GM04504 (cell line): ENCODE measurements around the gene TUB.

Experiments used
- DNase-seq: peaks from one replicate; pipeline ENCODE4 v3.0.0-alpha.2; 2012; ENCODE audit warnings: low read depth

The TUB gene

DNA sequence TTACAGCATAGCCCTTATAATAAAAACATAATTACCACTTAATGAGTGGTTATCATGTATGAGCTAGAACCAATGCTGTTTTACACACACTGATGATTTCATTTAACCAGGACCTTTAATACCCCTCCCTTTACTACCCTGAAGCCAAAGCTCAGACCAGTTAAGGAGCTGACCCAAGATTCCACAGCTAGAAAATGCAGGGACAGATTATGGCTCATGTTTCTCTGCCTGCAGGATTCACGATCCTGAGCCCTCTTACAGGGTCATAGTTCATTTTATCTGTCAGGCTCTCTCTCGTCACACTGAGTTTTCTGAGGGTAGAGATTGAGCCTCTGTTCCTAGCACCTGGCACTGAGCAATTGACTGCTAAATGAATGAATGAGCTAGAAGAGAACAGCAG is 27.4 kb downstream of the TUB start:
- DNase-seq: no peak

DNA sequence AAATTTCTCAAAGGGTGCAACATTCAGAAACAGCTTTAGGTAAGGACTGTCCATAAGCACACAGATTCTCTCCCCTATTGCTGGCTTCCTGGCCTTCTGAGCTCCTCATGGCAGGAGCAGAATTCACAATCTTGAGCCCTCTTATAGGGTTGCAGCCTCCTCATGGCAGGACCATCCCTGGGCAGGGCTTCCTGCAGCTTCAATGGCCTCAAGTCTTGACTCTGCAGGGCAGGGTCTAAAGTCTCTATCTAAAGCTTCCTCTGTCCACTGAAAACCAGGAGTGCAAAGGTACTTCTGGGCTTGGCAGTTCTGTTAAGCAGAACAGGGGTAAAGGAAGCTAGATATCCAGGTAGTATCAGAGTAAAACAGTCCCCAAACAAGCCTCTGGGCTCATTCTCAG is 28.7 kb downstream of the TUB start:
- no peak for DNase-seq

DNA sequence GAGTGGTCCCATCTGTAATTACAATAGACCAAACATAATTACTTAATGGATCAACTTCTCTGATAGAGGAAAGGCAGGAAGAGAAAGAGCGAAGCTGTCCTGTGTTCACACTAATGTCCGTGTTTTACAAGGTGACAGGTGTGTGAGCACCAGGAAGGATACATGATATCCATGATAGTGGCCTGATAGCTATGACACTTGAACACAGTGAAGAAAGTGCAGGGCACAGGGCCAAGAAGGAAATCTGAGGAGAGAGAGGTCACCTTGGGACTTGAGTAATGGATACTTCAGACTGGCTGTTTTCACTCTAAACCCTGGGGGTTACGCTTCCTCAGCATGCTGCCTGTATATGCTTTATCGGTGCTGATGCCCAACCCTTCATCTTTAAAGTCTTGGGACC is 29.4 kb downstream of the TUB start:
- DNase-seq: no peak

DNA sequence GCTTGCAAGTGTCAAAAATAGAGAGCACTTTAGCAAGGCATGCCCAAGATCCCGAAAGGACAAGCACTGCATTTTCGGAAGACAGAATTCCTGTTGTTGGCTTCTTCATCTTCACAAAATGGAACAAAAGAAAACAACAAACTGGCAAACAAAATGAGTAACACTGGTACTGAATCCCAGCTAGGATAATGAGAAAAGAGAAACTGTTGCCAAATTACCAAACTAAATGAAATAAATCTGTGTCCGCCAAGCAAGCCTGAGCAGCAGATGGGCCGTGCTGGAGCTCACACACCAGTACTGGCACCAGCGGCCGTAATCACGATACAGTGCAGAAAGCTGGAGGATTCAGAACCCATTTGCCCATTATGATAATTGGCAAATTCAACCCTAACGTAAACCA is 30.6 kb downstream of the TUB start:
- DNase-seq: no peak

DNA sequence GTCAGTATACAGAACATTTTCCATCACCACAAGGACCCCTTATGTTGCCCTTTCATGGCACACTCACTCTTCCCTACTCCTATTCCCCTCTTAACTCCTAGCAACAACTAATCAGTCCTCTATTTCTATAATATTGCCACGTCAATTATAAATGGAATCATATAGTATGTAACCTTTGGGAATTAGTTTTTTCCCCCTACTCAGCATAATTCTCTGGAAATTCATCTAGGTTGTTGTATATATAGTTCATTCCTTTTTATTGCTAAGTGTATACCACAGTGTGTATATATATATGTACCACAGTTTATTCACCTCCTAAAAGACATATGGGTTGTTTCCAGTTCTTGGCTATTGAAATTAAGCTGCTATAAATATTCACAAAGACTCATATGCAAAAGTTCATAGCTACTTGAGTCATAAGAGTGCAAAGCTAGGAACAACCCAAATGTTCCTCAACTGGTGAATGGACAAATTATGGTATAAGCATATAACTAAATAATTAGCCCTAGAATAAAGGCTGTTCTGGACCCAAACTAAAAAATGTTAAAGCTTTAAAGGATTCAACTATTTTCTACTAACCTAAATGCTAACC is 41.3 kb downstream of the TUB start:
- no peak for DNase-seq

DNA sequence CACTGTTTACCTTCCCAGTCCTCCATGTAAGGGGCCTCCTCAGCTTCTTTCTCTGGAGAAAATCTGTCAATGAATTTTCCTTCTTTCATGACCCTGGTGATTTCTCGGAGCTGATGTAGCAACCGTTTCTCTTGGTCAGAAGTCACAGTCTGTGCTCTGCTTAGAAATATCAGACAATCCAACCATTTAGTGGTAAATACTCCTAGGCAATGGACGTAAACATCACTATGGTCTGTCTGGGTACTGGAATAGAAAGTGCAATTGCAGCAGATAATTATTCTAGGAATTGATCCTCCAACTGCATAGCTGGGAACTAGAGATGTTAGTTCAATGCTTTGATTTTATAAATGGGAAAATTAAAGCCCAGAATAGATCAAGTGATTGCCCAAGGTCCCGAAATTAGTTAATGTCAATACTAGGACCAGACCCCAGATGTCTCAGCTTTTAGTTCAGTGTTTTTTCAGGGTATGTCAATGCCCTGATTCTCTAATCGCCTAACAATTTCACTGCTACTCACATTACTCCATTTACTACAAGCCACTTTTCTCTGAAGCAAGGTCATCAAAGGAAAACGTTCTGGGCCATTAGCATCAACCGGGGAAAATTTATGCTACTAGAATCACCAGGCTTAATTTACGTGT is 45.8 kb downstream of the TUB start:
- DNase-seq: no peak

DNA sequence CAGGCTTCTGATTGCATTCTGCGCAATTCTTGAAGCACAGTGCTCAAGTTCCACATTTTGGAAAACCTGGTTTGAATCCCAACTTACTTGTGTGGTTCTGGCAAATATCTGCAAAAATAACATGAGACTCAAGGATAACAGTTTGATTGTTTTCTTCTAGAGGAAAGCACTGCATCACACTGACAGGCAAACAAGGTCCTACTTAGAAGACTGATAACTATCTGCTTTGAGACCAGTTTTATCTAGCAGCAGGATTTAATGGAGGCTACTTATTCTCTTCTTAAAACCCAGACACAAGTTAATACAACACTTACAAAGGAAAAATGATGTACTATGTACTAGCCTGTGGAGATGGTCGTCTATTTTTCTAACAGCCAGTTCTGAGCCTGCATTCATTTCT is 46.4 kb downstream of the TUB start:
- DNase-seq: no peak

DNA sequence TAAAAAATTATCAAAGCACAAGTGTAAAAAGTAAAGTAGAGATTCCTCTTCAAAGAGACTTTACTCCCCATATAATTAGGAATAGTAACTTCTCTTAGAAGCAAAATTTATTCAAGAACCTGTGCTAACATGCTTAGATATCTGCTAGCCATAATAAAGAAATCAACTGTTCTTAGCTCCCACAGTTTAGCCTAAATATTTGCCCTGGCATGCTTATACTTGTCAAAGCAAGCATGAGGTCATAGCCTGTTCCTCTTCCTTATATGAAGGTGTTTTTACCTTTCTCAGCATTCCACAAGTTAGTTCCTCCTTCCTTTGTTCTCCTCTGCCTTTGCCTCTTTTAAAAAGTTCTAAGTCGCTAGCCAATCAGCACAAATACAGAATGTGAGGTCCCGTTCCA is 57.5 kb downstream of the TUB start:
- no peak for DNase-seq

DNA sequence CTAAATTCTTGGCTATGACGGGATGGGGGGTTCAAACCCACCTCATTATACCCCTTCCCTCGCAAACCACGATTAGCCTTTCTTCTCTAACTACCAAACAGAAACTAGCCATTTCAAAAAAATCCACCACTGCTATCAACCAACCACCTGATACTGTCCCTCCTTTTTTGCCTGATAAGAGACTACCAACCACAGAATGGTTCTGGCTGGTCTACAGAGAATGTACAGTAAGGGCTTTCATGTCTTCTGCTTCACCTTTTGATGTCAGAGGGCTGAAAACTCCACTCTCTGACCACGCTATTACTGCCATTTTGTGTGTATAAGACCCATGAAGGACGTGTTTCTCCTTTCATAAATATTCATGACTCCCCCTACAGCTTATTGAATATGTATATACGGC is 68.7 kb downstream of the TUB start:
- DNase-seq: no peak
